Measurements from ENCODE around the gene RASGRP2. TPM values are rescaled to one million over a fixed set of nuclear protein-coding genes. Genes with fewer than 3 reads are reported as not detected.

RASGRP2 gene
- total and polyA plus RNA-seq, 3 donors from 2014 or later = 14.4 to 26.3 (median 24.0) TPM

GRCh38 chr11:64745521-64746328 lies 1.8 kb upstream of the RASGRP2 start:
- TF ChIP-seq POLR2A (IDR thresholded peaks at IDR 0.05) = no peak
- no peak for TF ChIP-seq CTCF (IDR thresholded peaks at IDR 0.05)
- Histone ChIP-seq H3K27ac (peak overlapping the region; percentile 83 to 92), H3K27me3 (no peaks in the 10 kb centered on the region), H3K9me3 (no peaks in the 10 kb centered on the region), H3K4me3 (peak overlapping the region; percentile 54 to 61), H3K36me3 (ENCODE audit: low read depth, missing control alignments) (no peaks in the 10 kb centered on the region), H3K4me1 (peaks cover 30% of the 10 kb centered on the region)
- DNase-seq = peak; percentile 84
- 1 to 2% methylated on average over 28 to 44 of the region's 52 CpGs for WGBS, 2 donors
- intact Hi-C loops (cut with DNase I; ENCODE audit: low total_unique reads) = no loop called here

GRCh38 chr11:64745189-64745520 lies 1.2 kb upstream of the RASGRP2 start:
- Histone ChIP-seq H3K36me3 (ENCODE audit: low read depth, missing control alignments) (no peaks in the 10 kb centered on the region), H3K9me3 (no peaks in the 10 kb centered on the region), H3K4me3 (peak overlapping the region; percentile 54 to 61), H3K4me1 (peaks cover 30% of the 10 kb centered on the region), H3K27me3 (no peaks in the 10 kb centered on the region), H3K27ac (peak overlapping the region; percentile 83 to 92)
- intact Hi-C loops (cut with DNase I; ENCODE audit: low total_unique reads) = no loop called here
- TF ChIP-seq POLR2A (IDR thresholded peaks at IDR 0.05) (no peak), CTCF (IDR thresholded peaks at IDR 0.05) (no peak)
- 1% methylated on average over 13 to 20 of the region's 20 CpGs for WGBS, 2 donors
- peak; percentile 65 for DNase-seq

- intact Hi-C loops (cut with DNase I; ENCODE audit: low total_unique reads) = no loop called here
- no peaks in the 10 kb centered on the region for H3K27me3 ChIP-seq
- TF ChIP-seq CTCF (IDR thresholded peaks at IDR 0.05) (no peak), POLR2A (IDR thresholded peaks at IDR 0.05) (no peak)
- 1% methylated on average over 37 of the region's 89 CpGs; no CpG with 5 or more reads in 1 of the 2 donors for WGBS, 2 donors
- no peaks in the 10 kb centered on the region for H3K36me3 ChIP-seq (ENCODE audit: low read depth, missing control alignments)
- DNase-seq = no peak
- H3K27ac ChIP-seq = peak overlapping the region; percentile 83 to 92
- H3K4me1 ChIP-seq = peaks cover 30% of the 10 kb centered on the region
- no peaks in the 10 kb centered on the region for H3K9me3 ChIP-seq
- peak overlapping the region; percentile 54 to 67 for H3K4me3 ChIP-seq
Measured at GRCh38 chr11:64744544-64745188, 724 bp upstream of the RASGRP2 start.

- peak overlapping the region; percentile 53 to 67 for H3K4me3 ChIP-seq
- H3K9me3 ChIP-seq = no peaks in the 10 kb centered on the region
- WGBS, 2 donors = 0% methylated on average over 29 to 42 of the region's 58 CpGs
- intact Hi-C loops (cut with DNase I; ENCODE audit: low total_unique reads) = no loop called here
- no peaks in the 10 kb centered on the region for H3K27me3 ChIP-seq
- peak; percentile 73 for DNase-seq
- peaks cover 30% of the 10 kb centered on the region for H3K4me1 ChIP-seq
- H3K27ac ChIP-seq = peak overlapping the region; percentile 63
- no peaks in the 10 kb centered on the region for H3K36me3 ChIP-seq (ENCODE audit: low read depth, missing control alignments)
- TF ChIP-seq POLR2A (IDR thresholded peaks at IDR 0.05) = no peak
- TF ChIP-seq CTCF (IDR thresholded peaks at IDR 0.05) = peak; percentile 78 to 79 (median 79)
Measured at GRCh38 chr11:64742889-64743590, 902 bp downstream of the RASGRP2 start.
